NT2/D1 (cell line): ENCODE results near the gene CARD18.

ENCODE experiments used
- SUZ12 ChIP-seq: IDR thresholded peaks from 2 replicates; pipeline ENCODE4 v1.6.1; 2011; ENCODE audit not compliant: insufficient read length, insufficient read depth; ENCODE audit errors: extremely low read depth
- YY1 ChIP-seq: IDR thresholded peaks from 2 replicates; pipeline ENCODE4 v1.6.1; 2011; ENCODE audit not compliant: insufficient read length, insufficient read depth
- ZNF274 ChIP-seq: IDR thresholded peaks from 2 replicates; pipeline ENCODE4 v1.6.1; 2011; ENCODE audit warnings: mild to moderate bottlenecking, low read depth, low read length

DNA sequence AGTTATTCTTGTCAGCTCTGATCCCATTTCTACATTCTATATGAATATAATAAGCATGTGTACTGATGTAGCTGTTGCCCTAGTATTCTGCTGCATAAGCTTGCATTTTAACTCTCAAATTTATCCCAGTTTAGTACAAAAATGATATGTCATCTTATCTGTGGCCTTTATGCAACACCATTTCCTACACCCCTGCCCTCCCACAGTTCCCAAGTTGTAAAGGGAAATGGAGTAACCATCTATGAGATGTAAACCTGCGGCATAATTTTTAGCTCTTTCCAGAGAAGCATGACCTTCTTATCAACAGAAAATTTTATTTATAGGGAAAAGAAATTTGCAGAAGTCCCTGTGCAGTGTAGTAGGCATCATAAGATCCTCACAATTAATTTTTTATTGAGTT is 18.9 kb upstream of the CARD18 start:
- TF ChIP-seq YY1, result no peak
- TF ChIP-seq ZNF274, result no peak
- TF ChIP-seq SUZ12, result no peak
